Measurements from ENCODE around the gene DAZAP1.

DNA sequence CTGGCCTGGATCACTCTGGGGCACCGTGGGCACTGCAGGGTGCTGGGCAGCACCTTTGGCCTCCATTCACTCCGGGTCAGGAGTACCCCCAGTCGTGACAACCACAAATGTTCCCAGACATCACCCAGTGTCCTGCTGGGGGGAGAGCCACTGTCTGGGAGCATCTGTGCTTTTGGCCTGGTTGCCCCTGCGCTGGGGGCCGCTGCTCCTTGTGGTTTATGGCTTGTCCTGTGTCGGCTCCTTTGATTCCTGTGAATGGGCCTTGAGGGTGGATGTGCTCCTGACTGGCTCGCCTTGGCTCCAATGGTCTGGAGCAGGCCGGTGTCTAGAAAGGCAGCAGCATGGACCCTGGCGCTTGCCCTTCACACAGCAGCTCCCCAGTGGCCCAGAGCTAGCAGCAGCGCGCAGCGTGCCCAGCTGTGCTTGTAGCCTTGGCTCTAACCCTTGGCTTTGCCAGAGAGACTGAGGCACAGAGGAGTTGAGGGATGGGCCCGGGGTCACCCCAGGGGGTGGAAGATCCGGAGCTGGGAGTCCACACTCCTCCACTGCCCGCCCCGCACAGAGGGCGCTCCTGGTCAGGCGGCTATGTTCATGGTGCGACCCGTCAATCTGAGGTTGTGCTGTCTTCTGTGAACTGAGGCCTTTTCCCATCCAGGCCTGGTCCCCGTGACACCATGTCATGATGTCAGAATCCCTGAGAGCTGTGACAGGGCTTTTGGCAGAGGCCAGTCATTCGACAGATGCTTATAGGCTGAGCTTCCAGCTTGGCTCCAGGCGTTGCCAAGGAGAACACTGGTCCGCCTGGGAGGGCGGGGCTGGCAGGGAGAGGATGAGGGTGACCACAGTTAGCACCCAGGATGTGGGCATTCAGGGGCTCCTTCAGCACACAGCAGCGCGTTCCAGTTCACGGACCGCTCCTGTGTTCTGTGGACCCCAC lies 4.1 kb downstream of the DAZAP1 start:
- TF ChIP-seq ZNF274 (IDR thresholded peaks at IDR 0.05; ENCODE audit: low read depth, low read length) (no peak), YY1 (IDR thresholded peaks at IDR 0.05; ENCODE audit: insufficient read depth, insufficient read length) (no peak), SUZ12 (IDR thresholded peaks at IDR 0.05; ENCODE audit: extremely low read depth, insufficient read depth, insufficient read length) (no peak)
